Endodermal cell (in vitro differentiated cells): ENCODE measurements around the gene NPAS3. TPM values are rescaled to one million over a fixed set of nuclear protein-coding genes. Genes with fewer than 3 reads are reported as not detected.

Experiments used
- DNase-seq: peaks from one replicate; pipeline ENCODE4 v3.0.0-alpha.2; 2017
- H3K27ac ChIP-seq: 2 replicates; pipeline ENCODE4 v1.5.1; 2013; ENCODE audit warnings: mild to moderate bottlenecking, low read depth, low read length, moderate library complexity
- H3K27me3 ChIP-seq: 2 replicates; pipeline ENCODE4 v1.6.1; 2013; ENCODE audit warnings: mild to moderate bottlenecking, low read length, moderate library complexity; ENCODE audit not compliant: insufficient read depth, control insufficient read depth, poor library complexity, severe bottlenecking
- H3K36me3 ChIP-seq: 2 replicates; pipeline ENCODE4 v1.7.0; 2013; ENCODE audit warnings: mild to moderate bottlenecking, low read length, moderate library complexity; ENCODE audit not compliant: control insufficient read depth, insufficient read depth
- H3K4me1 ChIP-seq: one replicate; pipeline ENCODE4 v1.7.0; 2013; ENCODE audit warnings: low read length; ENCODE audit not compliant: control insufficient read depth, insufficient read depth
- H3K4me3 ChIP-seq: 2 replicates; pipeline ENCODE4 v1.5.1; 2013; ENCODE audit warnings: mild to moderate bottlenecking, low read length, moderate library complexity
- H3K9ac ChIP-seq: 2 replicates; pipeline ENCODE4 v1.6.1; 2013; ENCODE audit warnings: mild to moderate bottlenecking, low read length, moderate library complexity; ENCODE audit not compliant: poor library complexity, severe bottlenecking; ENCODE audit errors: extremely low read depth
- H3K9me3 ChIP-seq: 2 replicates; pipeline ENCODE4 v1.6.1; 2013; ENCODE audit warnings: mild to moderate bottlenecking, low read length, moderate library complexity; ENCODE audit not compliant: control insufficient read depth
- H3K27ac Mint-ChIP-seq: 2 replicates; pipeline ENCODE4 v1.8.0; 2020; ENCODE audit warnings: mixed read lengths
- H3K27me3 Mint-ChIP-seq: 2 replicates; pipeline ENCODE4 v1.8.0; 2021; ENCODE audit warnings: mild to moderate bottlenecking, mixed read lengths; ENCODE audit not compliant: insufficient read depth
- H3K36me3 Mint-ChIP-seq: 2 replicates; pipeline ENCODE4 v1.8.0; 2020; ENCODE audit warnings: low read depth, mixed read lengths
- H3K4me1 Mint-ChIP-seq: 2 replicates; pipeline ENCODE4 v1.8.0; 2020; ENCODE audit warnings: mixed read lengths
- H3K4me3 Mint-ChIP-seq: 2 replicates; pipeline ENCODE4 v1.8.0; 2020; ENCODE audit warnings: mild to moderate bottlenecking, moderate library complexity, mixed read lengths
- H3K9me3 Mint-ChIP-seq: 2 replicates; pipeline ENCODE4 v1.8.0; 2020; ENCODE audit warnings: mild to moderate bottlenecking, mixed read lengths
- CTCF ChIP-seq: fragments of 200-600 bp; sonication (generic); conservative IDR thresholded peaks from 2 replicates; pipeline ENCODE4 v1.5.0; 2021; ENCODE audit warnings: antibody characterized with exemption, mild to moderate bottlenecking
- WGBS, 2 experiments: methylation state at CpG; one replicate each; pipeline versions ENCODE4 v1.1.5 to v1.1.7; 2013; ENCODE audit warnings: missing lambda C conversion rate in 2 of 2, mixed read lengths in 1 of 2; ENCODE audit not compliant: insufficient coverage in 1 of 2, insufficient read length in 1 of 2; 5-methylcytosine and 5-hydroxymethylcytosine counted together
- total RNA-seq, 2 donors: library from RNA; stranded (reverse); fragmentation: NEBNext Ultra II Directional in 1 of 2; extraction: Animal tissue kit (Norgen Biotek cat#: 25700) in 1 of 2; gene quantifications; 2 replicates in 1 of 2; 3 replicates in 1 of 2; pipeline ENCODE4 v1.2.1, GENCODE V29; 2021

The NPAS3 gene
- total RNA-seq, 2 donors from 2014 or later: 1.4 to 1.6 TPM

DNA sequence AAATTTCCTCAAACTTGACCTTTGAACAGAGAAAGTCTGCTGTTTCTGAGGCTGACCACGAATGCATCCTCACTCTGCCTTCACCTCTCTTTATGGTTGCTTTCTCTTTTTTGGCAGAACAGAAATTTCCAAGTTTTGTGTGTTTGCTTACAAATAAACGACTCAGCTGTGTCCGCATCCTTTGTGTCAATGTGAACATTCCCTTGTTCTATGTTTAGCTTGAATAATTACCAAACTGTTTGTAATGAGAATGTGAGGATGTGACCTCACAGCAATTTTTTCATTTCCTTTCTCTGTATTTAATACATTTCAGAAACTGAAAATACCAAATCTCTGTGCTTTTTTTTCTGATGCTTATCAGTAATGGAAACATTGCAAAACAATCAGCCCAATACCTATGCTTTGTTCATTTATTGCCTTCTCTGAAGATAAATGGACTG lies 601.3 kb downstream of the NPAS3 start:
- no peak overlapping the region for H3K27ac ChIP-seq
- H3K9me3 ChIP-seq: no peaks in the 10 kb centered on the region
- WGBS, 2 experiments: 82 to 94% methylated on average over 3 of the region's 3 CpGs
- H3K4me1 ChIP-seq: no peaks in the 10 kb centered on the region
- Mint-ChIP-seq H3K4me3 (no peak overlapping the region), H3K27ac (no peak overlapping the region), H3K27me3 (no peaks in the 10 kb centered on the region), H3K9me3 (no peaks in the 10 kb centered on the region), H3K36me3 (no peaks in the 10 kb centered on the region), H3K4me1 (peaks cover 22% of the 10 kb centered on the region)
- no peak for TF ChIP-seq CTCF
- H3K9ac ChIP-seq: no peak overlapping the region
- no peaks in the 10 kb centered on the region for H3K36me3 ChIP-seq
- H3K27me3 ChIP-seq: no peaks in the 10 kb centered on the region
- no peak for DNase-seq
- H3K4me3 ChIP-seq: no peak overlapping the region

- H3K36me3 Mint-ChIP-seq: no peaks in the 10 kb centered on the region
- Histone ChIP-seq H3K4me3 (no peak overlapping the region), H3K9me3 (no peaks in the 10 kb centered on the region), H3K27ac (no peak overlapping the region), H3K4me1 (no peaks in the 10 kb centered on the region), H3K36me3 (no peaks in the 10 kb centered on the region), H3K27me3 (no peaks in the 10 kb centered on the region), H3K9ac (no peak overlapping the region)
- H3K4me1 Mint-ChIP-seq: peaks cover 22% of the 10 kb centered on the region
- DNase-seq: no peak
- no peak overlapping the region for H3K27ac Mint-ChIP-seq
- WGBS, 2 experiments: 81 to 100% methylated on average over 2 of the region's 2 CpGs
- no peak for TF ChIP-seq CTCF
- H3K9me3 Mint-ChIP-seq: no peaks in the 10 kb centered on the region
- H3K27me3 Mint-ChIP-seq: no peaks in the 10 kb centered on the region
- no peak overlapping the region for H3K4me3 Mint-ChIP-seq
These were observed 602.5 kb downstream of the NPAS3 start for GRCh38 chr14:33541171-33541570.

DNA sequence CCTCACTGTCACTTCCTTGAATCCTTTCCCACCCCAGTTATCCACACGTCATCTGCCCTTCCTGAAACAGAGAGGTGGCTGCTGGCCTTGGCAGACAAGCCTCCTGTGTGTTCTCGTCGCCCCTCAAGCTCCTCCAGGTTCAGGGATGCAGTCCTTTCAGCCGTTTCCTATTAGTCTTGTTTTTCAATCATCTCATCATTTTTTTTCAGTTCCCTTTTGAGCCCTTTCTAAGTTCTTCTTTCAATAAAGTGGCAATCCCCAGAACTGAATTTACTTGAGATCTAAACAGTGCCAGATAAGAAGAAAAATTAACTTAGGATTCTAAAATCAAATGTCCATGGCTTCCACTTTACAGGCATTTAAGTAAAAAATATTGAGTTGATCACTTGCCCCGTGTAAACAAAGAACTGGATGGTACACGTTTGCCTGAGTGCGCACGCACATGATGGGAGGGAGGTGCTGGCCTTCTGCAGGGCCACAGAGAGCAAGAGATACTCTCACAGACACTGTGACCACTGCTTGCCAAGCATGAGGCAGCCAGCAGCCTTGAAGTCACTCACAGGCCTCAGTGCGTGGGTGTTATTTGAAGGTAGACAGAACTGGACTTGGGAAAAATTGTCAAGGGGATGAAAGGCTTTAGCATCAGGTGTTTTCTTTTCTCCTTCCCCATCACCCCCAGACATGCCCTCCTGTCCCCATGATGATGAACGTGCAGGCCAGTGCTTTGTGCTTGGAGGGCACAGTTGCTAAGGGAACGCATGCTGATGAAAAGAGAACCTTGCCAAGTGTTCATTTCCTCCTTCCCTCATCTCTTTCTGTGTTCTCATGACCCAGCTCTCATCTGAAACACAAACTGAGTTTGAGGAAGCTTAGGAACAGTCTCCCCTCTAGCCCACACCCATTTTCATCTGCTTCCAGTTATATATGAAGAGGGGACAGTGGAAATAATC lies 603.9 kb downstream of the NPAS3 start:
- DNase-seq: no peak
- H3K4me3 Mint-ChIP-seq: no peak overlapping the region
- Histone ChIP-seq H3K36me3 (no peaks in the 10 kb centered on the region), H3K27me3 (peaks cover 5% of the 10 kb centered on the region), H3K4me1 (no peaks in the 10 kb centered on the region), H3K4me3 (no peak overlapping the region), H3K9me3 (no peaks in the 10 kb centered on the region), H3K9ac (no peak overlapping the region), H3K27ac (no peak overlapping the region)
- H3K4me1 Mint-ChIP-seq: peaks cover 22% of the 10 kb centered on the region
- H3K36me3 Mint-ChIP-seq: no peaks in the 10 kb centered on the region
- no peak overlapping the region for H3K27ac Mint-ChIP-seq
- TF ChIP-seq CTCF: no peak
- peaks cover 2% of the 10 kb centered on the region for H3K27me3 Mint-ChIP-seq
- 88% methylated on average over 9 to 11 of the region's 11 CpGs for WGBS, 2 experiments
- no peaks in the 10 kb centered on the region for H3K9me3 Mint-ChIP-seq
